Suprapubic skin (tissue), 4 donors: ENCODE results near the gene RIPOR2. TPM values are rescaled to one million over a fixed set of nuclear protein-coding genes. Genes with fewer than 3 reads are reported as not detected.

Experiments
- DNase-seq, 2 donors: peaks; one replicate each; pipeline ENCODE4 v3.0.0-alpha.2; 2019; ENCODE audit warnings: low spot score in 2 of 2
- H3K27ac ChIP-seq: fragments of 200-600 bp; sonication (generic); one replicate; pipeline ENCODE4 v1.5.1; 2019
- H3K27me3 ChIP-seq: fragments of 200-600 bp; sonication (generic); one replicate; pipeline ENCODE4 v1.5.1; 2019
- H3K36me3 ChIP-seq: fragments of 200-600 bp; sonication (generic); one replicate; pipeline ENCODE4 v1.5.1; 2019
- H3K4me1 ChIP-seq: fragments of 200-600 bp; sonication (generic); one replicate; pipeline ENCODE4 v1.5.1; 2019
- H3K4me3 ChIP-seq: fragments of 200-600 bp; sonication (generic); one replicate; pipeline ENCODE4 v1.5.1; 2019; ENCODE audit warnings: mild to moderate bottlenecking
- H3K9me3 ChIP-seq: fragments of 200-600 bp; sonication (generic); one replicate; pipeline ENCODE4 v1.5.1; 2019
- CTCF ChIP-seq, 2 donors: fragments of 200-600 bp in 1 of 2; fragments of 450-650 bp in 1 of 2; sonication (generic) in 1 of 2; IDR thresholded peaks; one replicate each; pipeline ENCODE4 v1.5.1; 2016 to 2019; ENCODE audit warnings: antibody characterized with exemption in 2 of 2, mild to moderate bottlenecking in 1 of 2, moderate library complexity in 1 of 2
- EP300 ChIP-seq: sonication (generic); formaldehyde crosslinking; IDR thresholded peaks from one replicate; pipeline ENCODE4 v1.6.1; 2017; ENCODE audit warnings: antibody characterized with exemption
- POLR2A ChIP-seq, 2 donors: fragments of 450-650 bp; IDR thresholded peaks; one replicate each; pipeline ENCODE4 v1.6.1; 2017; ENCODE audit warnings: antibody characterized with exemption in 2 of 2, mild to moderate bottlenecking in 2 of 2, moderate library complexity in 2 of 2
- POLR2AphosphoS5 ChIP-seq, 3 donors: sonication (generic); formaldehyde crosslinking; IDR thresholded peaks; one replicate each; pipeline ENCODE4 v1.6.1; 2017; ENCODE audit warnings: antibody characterized with exemption in 3 of 3
- WGBS: methylation state at CpG from one replicate; pipeline ENCODE4 v1.1.5; 2018; 5-methylcytosine and 5-hydroxymethylcytosine counted together
- total RNA-seq, 4 donors: library from RNA; depleted of rRNA; stranded (reverse); fragments of >200 nt; gene quantifications; one replicate each; pipeline ENCODE4 v1.1.0, GENCODE V29; 2016

Gene RIPOR2
- total RNA-seq, 4 donors from 2014 or later, result 3.8 to 12.8 (median 11.4) TPM

DNA sequence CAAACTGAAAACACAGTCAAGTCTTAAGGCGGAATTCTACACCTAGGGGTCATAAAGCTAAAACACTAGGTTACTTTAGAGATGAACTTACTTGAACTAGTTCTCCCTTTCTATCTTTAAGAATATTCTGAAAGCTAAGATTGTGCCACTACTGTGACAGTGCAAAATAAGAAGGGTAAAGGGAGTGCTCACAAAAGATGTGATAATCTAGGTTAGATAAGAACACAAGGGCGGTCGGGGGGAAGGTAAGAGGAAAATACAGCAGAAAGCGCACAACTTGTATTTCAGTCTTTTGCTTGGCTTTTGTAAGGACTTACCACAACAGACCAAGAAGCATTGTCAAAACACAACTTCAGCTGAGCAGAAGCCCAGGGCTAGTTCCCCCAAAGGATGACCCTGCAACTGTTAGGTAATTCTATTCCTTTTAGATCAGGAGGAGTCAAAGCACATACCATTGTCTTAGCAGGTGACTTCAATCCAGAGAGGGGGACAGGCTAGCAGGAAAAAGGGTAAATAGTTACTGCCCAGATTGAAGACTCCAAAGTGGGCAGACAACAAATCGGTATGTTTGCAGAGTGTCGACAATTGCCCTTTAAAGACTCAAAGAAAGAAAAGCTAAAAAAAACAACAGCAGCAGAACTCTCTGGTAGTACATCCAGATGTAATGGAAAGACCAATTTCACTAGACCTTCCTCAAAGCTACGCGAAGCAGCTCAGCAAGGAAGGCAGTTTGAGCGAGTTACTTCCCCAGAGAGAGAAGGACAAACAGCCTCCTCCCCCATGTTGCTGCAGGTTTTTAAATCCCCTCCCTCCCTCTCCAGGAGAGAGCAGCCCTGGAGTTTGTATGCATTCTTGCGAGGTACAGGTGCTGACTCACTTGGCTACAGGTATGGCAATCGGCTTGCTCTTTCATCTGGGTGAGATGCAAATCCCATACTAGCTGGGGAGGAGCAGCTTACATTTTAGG lies 59.0 kb downstream of the RIPOR2 start:
- Histone ChIP-seq H3K4me3 (no peak overlapping the region), H3K27ac (no peak overlapping the region), H3K4me1 (no peaks in the 10 kb centered on the region), H3K36me3 (no peaks in the 10 kb centered on the region), H3K9me3 (no peaks in the 10 kb centered on the region), H3K27me3 (no peaks in the 10 kb centered on the region)
- TF ChIP-seq EP300, result no peak
- no peak for TF ChIP-seq POLR2AphosphoS5 (IDR thresholded peaks at IDR 0.05)
- no peak for TF ChIP-seq CTCF (IDR thresholded peaks at IDR 0.05)
- TF ChIP-seq POLR2A (IDR thresholded peaks at IDR 0.05), result no peak
- WGBS, result 81% methylated on average over 11 of the region's 11 CpGs
- DNase-seq, result no peak

DNA sequence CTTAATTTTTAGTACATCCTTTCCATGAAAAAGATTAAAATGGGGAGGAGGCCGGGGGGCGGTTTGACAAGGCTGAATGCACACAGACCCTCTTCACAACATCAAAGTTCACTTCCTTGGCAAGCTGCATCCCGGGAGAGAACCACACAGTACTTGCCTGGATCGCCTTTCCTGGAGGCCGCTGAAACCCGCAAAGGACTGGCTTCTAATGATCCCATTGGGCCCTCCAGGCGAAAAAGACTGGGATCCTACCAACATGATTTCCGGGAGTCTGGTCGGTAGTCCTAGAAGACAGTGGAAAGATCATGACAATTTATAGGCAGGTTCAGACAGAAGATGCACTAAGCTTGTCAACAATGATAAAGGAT lies 60.2 kb downstream of the RIPOR2 start:
- no peak for TF ChIP-seq POLR2AphosphoS5 (IDR thresholded peaks at IDR 0.05)
- no peak for TF ChIP-seq CTCF (IDR thresholded peaks at IDR 0.05)
- no peak for TF ChIP-seq EP300
- TF ChIP-seq POLR2A (IDR thresholded peaks at IDR 0.05), result no peak
- Histone ChIP-seq H3K4me1 (no peaks in the 10 kb centered on the region), H3K36me3 (no peaks in the 10 kb centered on the region), H3K4me3 (no peak overlapping the region), H3K9me3 (no peaks in the 10 kb centered on the region), H3K27me3 (no peaks in the 10 kb centered on the region), H3K27ac (no peak overlapping the region)
- WGBS, result 62% methylated on average over 9 of the region's 9 CpGs
- DNase-seq, result no peak

DNA sequence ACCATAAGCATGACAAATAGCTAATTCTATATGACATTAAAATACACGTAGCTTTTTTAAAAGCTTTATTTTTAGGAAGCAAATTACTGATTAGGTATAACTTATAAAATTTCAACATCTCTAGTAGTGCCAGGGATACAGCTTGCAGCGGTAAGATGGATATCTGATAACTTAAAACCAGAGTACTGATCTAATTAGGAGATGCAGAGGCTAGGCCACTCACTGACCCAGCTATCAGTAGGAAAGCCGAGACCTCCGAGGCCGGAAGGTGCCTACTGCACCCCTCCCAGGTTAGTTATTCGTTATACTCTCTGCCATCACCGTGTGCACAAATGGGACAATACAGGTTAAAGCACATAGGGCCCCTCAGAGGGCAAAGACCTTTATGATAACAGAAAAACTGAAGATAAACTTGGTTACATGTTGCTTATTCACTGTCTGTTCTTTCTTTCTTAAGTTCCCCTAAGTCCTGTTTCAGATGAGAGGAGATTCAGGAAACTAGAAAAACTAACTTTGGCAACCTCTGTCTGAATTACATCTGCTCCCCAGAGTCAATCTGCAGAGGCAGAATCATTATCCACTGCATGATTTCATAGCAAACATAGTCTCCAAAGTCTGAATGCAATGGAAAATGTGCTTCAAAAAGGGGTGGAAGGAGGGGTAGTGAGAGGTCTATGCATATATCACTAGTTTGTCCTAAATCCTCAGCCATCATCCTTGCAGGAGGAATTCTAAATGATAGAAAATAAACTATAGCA lies 60.8 kb downstream of the RIPOR2 start:
- WGBS, result 83% methylated on average over 7 of the region's 7 CpGs
- Histone ChIP-seq H3K36me3 (no peaks in the 10 kb centered on the region), H3K27ac (no peak overlapping the region), H3K4me1 (no peaks in the 10 kb centered on the region), H3K9me3 (no peaks in the 10 kb centered on the region), H3K4me3 (no peak overlapping the region), H3K27me3 (no peaks in the 10 kb centered on the region)
- DNase-seq, result no peak
- no peak for TF ChIP-seq POLR2AphosphoS5 (IDR thresholded peaks at IDR 0.05)
- no peak for TF ChIP-seq CTCF (IDR thresholded peaks at IDR 0.05)
- no peak for TF ChIP-seq EP300
- no peak for TF ChIP-seq POLR2A (IDR thresholded peaks at IDR 0.05)

- Histone ChIP-seq H3K27ac (no peak overlapping the region), H3K36me3 (no peaks in the 10 kb centered on the region), H3K4me3 (no peak overlapping the region), H3K4me1 (no peaks in the 10 kb centered on the region), H3K9me3 (no peaks in the 10 kb centered on the region), H3K27me3 (no peaks in the 10 kb centered on the region)
- DNase-seq, result no peak
- TF ChIP-seq CTCF (IDR thresholded peaks at IDR 0.05), result no peak
- TF ChIP-seq EP300, result no peak
- no peak for TF ChIP-seq POLR2AphosphoS5 (IDR thresholded peaks at IDR 0.05)
- TF ChIP-seq POLR2A (IDR thresholded peaks at IDR 0.05), result no peak
- WGBS, result 100% methylated on average over 1 of the region's 1 CpG
These were observed 61.6 kb downstream of the RIPOR2 start for GRCh38 chr6:24874128-24874527.

DNA sequence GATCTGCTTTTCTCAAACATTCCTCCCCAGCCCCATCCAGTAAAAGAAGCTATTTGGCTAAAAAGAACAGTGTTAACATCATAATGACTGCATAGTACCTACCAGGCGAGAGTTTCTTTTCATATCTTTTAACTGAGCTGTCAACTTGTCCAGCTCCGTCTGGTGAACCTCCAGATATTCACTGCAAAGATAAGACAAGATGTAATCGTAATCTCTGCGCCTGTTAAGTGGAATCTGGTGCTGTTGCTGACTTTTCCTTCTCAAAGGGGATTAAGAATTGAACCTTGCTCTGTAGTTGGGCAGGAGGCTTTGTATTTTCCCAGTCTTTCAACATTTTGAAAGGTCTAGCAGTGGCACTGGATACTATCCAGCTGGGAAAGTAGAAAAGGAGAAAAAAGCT lies 63.0 kb downstream of the RIPOR2 start:
- no peak for DNase-seq
- no peaks in the 10 kb centered on the region for H3K9me3 ChIP-seq
- WGBS, result 92% methylated on average over 4 of the region's 4 CpGs
- H3K4me1 ChIP-seq, result no peaks in the 10 kb centered on the region
- no peaks in the 10 kb centered on the region for H3K27me3 ChIP-seq
- no peak for TF ChIP-seq CTCF (IDR thresholded peaks at IDR 0.05)
- no peak for TF ChIP-seq POLR2A (IDR thresholded peaks at IDR 0.05)
- TF ChIP-seq EP300, result no peak
- TF ChIP-seq POLR2AphosphoS5 (IDR thresholded peaks at IDR 0.05), result no peak
- H3K36me3 ChIP-seq, result peaks cover 4% of the 10 kb centered on the region
- H3K4me3 ChIP-seq, result no peak overlapping the region
- H3K27ac ChIP-seq, result no peak overlapping the region
